VCaP (cell line): ENCODE measurements around the gene EFTUD2.

Experiments used
- H3K27ac ChIP-seq: fragments of 450-650 bp; 2 replicates; pipeline ENCODE4 v1.5.1; 2017
- CTCF ChIP-seq: fragments of 450-650 bp; conservative IDR thresholded peaks from 2 replicates; pipeline ENCODE4 v1.5.1; 2017; ENCODE audit warnings: mild to moderate bottlenecking, moderate library complexity

Gene EFTUD2

GRCh38 chr17:44801880-44802279 is 97.4 kb downstream of the EFTUD2 start:
- no peak overlapping the region for H3K27ac ChIP-seq
- no peak for TF ChIP-seq CTCF
